Measurements from ENCODE around the gene SYNDIG1.

The SYNDIG1 gene

GRCh38 chr20:24572140-24572539, 102.7 kb downstream of the SYNDIG1 start:
- DNase-seq, result no peak

GRCh38 chr20:24572862-24573261, 103.4 kb downstream of the SYNDIG1 start:
- no peak for DNase-seq

DNA sequence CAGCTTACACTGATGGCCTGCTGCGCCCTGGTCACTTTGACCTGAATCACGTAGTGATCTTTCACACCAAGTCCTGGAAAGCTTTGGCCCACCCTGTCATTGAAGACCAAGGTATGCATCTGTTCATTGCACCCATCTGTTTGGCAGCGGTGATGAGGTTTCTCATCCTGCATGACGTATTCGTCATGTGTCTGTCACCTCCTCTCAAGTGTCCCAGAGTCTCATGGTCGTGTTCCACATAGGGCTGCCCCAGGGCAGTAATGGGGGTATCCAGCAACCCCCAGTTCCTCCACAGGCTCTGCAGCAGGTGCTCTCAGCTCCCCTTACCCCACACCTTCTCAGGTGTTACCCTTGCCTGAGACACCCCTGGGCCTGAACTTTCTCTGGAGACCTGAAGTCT, 104.1 kb downstream of the SYNDIG1 start:
- no peak for DNase-seq

GRCh38 chr20:24574307-24574706, 104.9 kb downstream of the SYNDIG1 start:
- no peak for DNase-seq

DNA sequence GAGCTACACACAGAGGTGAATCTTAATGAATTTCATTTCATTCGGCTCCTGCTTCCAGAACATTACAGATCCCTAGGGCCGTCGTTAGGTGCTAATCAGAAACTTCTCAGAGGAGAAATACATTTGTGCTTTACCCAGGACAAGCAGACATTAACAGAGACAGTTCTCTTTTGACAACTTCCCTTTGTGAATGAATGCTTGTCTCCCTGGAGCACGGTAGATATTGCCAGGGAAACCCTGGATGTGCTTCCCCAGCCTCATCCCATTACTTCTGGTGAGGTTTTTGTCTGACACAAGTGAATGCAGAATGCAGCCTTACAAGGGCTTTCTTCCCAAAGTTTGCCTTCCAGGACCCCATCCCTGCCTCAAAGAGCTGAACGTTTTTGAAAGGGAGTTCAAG, 105.4 kb downstream of the SYNDIG1 start:
- DNase-seq, result no peak

DNA sequence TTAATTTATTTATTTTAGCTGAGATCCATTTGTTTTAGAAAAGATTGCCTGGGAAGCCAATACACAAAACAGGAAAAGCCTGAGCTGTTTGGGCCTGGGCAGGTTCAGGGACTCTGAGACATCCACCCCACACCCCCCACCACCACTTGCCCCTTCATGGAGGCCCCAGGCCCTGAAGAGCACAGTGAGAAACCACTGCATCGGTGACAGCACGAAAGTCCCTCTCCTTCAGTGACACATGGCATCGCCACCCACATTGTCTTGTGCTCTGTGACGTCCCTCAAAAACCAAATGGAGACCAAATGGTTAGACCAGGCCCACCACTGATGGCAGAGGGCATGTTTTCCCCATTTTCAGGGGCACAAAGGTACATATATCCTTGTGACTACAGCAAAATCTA, 106.4 kb downstream of the SYNDIG1 start:
- DNase-seq, result no peak

- no peak for DNase-seq
Measured at GRCh38 chr20:24576447-24576846, 107.0 kb downstream of the SYNDIG1 start.

DNA sequence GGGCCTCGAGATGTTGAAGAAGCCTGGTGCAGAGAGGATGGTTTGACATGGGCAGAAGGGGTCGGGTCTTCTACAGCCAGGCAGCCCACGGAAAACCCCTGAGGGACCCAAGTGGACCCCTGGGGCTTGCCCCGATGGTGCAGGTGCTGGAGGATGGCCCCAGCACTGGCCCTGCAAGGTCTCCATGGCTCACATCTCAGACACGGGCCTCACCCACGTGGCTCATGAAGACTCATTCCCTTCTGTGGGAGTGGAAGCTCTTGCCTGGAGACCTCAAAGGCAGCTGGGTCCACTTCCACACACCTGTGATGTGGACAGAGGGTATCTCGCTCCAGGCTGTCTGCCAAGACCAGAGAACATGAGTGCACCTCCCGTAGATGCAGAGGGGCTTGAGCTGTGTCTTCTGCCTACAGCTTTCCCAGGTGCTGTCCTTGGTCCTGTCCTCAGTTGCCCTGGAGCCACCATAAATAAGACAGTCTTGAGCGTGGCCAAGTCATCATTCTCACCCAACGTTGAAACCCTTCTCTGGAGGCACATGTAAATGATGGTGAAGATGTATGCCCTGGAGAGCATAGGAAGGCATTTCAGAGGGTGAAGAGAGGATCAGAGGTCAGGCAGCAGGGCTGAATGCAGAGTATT, 108.0 kb downstream of the SYNDIG1 start:
- no peak for DNase-seq

DNA sequence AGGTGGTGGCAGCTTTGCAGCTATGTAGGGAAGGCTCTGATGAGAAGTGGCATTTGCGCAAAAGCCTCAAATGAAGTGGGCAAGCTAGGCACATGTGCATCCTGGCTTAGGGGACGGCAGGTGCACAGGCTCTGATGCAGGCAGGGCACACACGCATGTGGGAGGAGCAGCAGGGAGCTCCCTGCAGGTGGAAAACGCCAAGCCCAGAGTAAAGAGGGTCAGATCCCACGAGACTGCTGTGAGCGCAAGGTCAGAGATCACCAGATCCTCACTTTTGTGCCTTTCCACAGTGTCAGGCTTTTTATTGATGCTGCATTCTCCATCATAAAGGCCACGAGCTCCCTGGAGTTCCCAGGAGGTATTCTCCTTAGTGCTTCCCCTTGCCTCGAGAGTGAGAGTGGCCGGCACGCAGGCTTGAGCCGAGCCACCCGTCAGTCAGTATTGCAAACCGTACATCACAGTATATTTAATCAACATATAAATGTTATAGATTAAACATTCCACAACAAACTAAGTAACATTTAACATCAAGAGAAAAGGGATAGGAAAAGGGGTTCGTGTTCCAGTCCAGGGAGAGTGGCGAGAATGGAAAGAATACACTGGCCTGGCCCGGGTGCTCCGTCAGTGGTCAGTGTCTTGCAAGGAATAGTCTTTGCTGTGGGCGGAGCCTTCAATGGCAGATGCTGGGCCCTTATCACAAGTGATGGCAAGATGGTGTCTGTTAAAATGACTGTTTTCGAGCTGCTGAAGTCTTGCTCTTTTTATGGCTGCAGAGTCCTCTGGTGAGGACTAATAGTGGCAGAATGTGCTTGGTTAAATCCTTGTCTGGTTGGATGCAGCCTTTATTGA, 109.4 kb downstream of the SYNDIG1 start:
- no peak for DNase-seq

DNA sequence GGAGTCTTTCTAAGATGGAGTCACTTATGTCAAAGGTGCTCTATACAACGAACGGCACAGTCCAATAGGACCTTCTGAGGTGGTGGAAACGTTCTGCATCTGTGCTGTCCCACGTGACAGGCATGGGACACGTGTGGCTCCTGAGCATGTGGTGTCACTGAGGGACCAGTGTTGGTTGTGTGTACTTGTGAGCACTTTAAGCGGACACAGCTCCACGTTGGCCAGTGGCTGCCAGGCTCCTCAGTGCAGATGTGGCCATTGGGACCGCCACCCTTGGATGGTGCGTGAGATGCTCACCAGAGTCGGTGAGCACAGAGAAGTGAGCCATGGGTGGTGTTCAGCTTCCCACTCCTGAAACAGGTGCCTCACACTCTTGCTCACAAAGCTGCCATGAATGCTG, 110.0 kb downstream of the SYNDIG1 start:
- DNase-seq, result no peak

- DNase-seq, result no peak
Measured at GRCh38 chr20:24580006-24580405, 110.6 kb downstream of the SYNDIG1 start.

DNA sequence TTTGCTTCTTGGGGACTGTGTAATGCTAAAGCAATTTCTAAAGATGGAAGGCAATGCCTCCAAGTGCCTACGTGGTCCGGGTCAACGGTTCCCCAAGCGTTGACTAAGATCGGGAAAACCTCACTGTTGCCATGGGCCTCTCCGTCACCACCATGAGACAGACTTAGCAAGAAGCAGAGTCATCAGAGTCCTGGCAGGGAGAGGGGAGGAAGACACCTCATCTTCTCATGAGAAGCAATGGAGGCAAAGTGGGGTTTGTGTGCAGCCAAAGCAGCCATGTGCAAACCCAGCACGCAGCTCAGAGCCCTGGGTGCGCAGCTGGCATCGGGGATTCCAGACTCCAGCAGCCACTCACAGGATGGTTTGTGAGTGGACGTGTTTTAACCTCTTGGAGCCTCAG, 111.4 kb downstream of the SYNDIG1 start:
- no peak for DNase-seq

GRCh38 chr20:24581443-24582170, 112.2 kb downstream of the SYNDIG1 start:
- DNase-seq, result no peak

GRCh38 chr20:24582373-24583168, 113.1 kb downstream of the SYNDIG1 start:
- no peak for DNase-seq

GRCh38 chr20:24583169-24583792, 113.9 kb downstream of the SYNDIG1 start:
- DNase-seq, result no peak

DNA sequence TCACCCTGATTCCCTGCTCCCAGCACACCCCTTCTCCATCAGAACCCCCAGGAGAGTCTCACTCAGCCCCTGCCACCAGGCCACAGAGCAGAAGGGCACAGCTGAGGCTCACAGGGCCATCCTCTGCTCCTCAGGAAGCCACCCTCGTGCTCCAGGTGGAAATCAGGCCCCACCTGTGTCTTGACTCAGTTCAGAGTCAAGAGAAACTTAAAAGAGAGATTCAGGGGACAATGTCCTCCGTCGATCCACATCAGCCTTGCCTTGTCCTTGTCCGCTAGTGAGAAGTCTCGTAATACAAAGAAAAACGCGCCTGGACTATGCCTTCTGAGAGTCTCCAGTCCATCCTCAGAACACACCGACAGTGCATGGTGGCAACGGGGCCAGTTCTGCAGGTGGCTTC, 114.6 kb downstream of the SYNDIG1 start:
- DNase-seq, result no peak

GRCh38 chr20:24584538-24585356, 115.3 kb downstream of the SYNDIG1 start:
- DNase-seq, result no peak

DNA sequence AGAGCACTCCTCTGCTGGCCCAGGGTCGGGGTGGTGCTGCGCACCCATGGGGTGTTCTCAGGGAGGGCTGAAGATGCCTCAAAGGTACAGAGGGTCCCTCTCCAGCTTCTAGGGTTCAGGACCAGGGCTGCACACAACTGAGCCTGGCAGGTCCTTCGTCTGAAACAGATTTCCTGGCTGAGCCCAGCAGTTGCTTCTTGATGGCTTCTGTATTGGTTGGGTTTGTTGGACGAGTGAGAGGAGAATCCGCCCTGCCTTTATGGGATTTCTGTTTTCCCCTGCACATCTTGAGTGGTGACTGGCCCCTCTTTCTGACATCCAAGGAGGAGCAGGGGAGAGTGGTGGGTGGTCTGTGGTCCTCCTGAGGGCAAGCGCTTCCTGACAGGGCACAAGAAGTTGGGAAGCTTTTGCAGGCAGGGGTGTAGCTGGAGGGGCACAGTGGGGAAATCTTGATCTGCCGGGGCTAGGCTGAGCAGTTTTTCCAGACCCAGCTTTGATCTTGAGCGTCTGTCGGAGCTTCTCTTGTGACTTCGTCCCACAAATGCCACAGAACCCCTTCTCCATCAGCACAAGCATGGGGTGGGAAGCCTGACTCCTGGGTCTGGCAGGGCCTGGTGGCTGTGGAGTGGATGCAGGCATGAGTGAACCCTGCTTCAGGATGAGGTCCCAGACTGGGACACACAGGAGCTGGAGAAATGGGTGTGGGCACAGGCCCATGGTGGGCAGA, 116.5 kb downstream of the SYNDIG1 start:
- DNase-seq, result no peak

DNA sequence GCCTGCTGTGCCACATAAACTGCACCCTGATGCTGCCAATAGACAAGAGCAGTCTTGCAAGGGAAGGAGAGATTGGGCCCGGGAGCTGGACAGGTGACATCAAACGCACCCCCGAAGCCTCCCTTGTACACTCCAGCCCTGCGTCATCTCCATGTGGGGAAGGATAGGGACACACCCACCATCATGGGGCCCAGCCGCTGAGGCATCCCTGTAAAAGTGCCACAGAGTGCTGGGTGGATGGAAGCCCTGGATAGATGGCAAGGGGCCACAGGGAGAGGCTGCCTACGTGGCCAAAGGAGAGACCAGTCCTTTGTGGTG, 117.1 kb downstream of the SYNDIG1 start:
- DNase-seq, result no peak

GRCh38 chr20:24587384-24588046, 118.1 kb downstream of the SYNDIG1 start:
- DNase-seq, result no peak
